ENCODE measurements around the gene ARFGEF3.

The ARFGEF3 gene

DNA sequence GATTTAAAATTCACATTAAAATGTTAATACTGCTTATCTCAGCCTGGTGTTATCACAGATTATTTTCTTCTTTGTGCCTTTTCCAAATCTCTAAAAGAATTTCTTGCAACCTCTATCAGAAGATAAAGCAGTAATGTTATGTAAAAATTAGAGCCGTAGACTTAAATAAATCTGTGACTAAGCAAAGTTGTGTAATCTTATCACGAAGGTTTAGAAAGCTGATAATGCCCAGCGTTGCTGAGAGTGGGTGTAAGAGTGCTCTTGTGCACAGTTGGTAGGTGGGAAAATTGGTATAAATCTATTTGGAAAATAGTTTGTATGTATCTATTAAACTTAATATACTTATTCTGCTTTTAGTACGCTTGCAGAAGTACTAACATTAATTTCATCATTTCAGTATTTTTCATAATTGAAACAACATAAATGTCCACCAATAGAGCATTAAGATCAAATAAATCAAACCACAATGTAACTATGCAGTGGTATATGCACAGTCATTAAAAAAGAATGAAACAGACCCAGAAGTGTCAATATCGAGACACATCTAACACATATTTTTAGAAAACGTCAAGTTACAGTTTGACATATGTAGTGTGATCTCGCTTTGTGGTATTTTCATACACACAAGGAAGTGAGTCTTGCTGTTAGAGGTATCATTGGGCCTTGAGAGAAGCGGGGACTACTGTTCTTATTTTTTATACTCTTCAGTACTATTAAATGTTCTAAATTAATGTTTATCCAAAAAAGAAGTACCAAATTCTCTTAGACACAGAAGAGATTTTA lies 111.0 kb downstream of the ARFGEF3 start:
- no peak for DNase-seq (ENCODE audit: low spot score)
- in situ Hi-C loops (cut with MboI; ENCODE audit: low pct_unique_long_range_greater_than_20kb, low sequenced_read_pairs, unreplicated experiment), result no loop called here

DNA sequence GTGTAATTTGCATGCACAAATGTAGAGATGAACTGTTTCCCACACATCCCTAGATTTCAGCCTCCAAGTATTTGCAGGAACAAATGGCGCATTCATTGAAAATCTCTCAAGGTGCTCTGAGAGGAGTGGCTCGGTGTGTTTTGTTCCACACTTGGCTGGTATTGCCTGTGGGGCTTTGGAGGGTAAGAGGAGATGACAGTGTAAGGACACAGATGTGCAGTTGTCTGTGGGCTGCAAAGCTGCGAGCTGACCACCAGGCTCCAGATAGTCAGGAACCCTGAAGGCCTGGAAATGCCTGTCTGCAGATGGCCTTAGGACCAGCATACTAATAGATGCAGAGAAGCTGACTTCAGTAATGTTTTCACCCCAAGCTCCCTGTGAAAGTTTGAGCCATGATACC lies 114.2 kb downstream of the ARFGEF3 start:
- DNase-seq (ENCODE audit: low spot score), result no peak
- in situ Hi-C loops (cut with MboI; ENCODE audit: low pct_unique_long_range_greater_than_20kb, low sequenced_read_pairs, unreplicated experiment), result no loop called here
- no peak for TF ChIP-seq CTCF (IDR thresholded peaks at IDR 0.05; ENCODE audit: extremely low read depth, insufficient read depth, missing control alignments)

More for the DNA sequence above, 111.0 kb downstream of the ARFGEF3 start:
- no peak for TF ChIP-seq CTCF (IDR thresholded peaks at IDR 0.05; ENCODE audit: extremely low read depth, insufficient read depth, missing control alignments)

- in situ Hi-C loops (cut with MboI; ENCODE audit: low pct_unique_long_range_greater_than_20kb, low sequenced_read_pairs, unreplicated experiment), result no loop called here
- TF ChIP-seq CTCF (IDR thresholded peaks at IDR 0.05; ENCODE audit: extremely low read depth, insufficient read depth, missing control alignments), result no peak
- DNase-seq (ENCODE audit: low spot score), result no peak
Measured at GRCh38 chr6:138277835-138278234, 116.1 kb downstream of the ARFGEF3 start.

GRCh38 chr6:138278326-138278725 lies 116.6 kb downstream of the ARFGEF3 start:
- DNase-seq (ENCODE audit: low spot score), result no peak
- in situ Hi-C loops (cut with MboI; ENCODE audit: low pct_unique_long_range_greater_than_20kb, low sequenced_read_pairs, unreplicated experiment), result no loop called here
- TF ChIP-seq CTCF (IDR thresholded peaks at IDR 0.05; ENCODE audit: extremely low read depth, insufficient read depth, missing control alignments), result no peak

- no peak for TF ChIP-seq CTCF (IDR thresholded peaks at IDR 0.05; ENCODE audit: extremely low read depth, insufficient read depth, missing control alignments)
- in situ Hi-C loops (cut with MboI; ENCODE audit: low pct_unique_long_range_greater_than_20kb, low sequenced_read_pairs, unreplicated experiment), result loop anchor here (10.0 kb wide), 1 partner anchor 171 kb away; no protein-coding TSS in a partner anchor
- DNase-seq (ENCODE audit: low spot score), result no peak
Measured at GRCh38 chr6:138285800-138286199, 124.1 kb downstream of the ARFGEF3 start.

- no peak for TF ChIP-seq CTCF (IDR thresholded peaks at IDR 0.05; ENCODE audit: extremely low read depth, insufficient read depth, missing control alignments)
- in situ Hi-C loops (cut with MboI; ENCODE audit: low pct_unique_long_range_greater_than_20kb, low sequenced_read_pairs, unreplicated experiment), result loop anchor here (10.0 kb wide), 1 partner anchor 172 kb away; no protein-coding TSS in a partner anchor
- DNase-seq (ENCODE audit: low spot score), result no peak
Measured at GRCh38 chr6:138286698-138287097, 125.0 kb downstream of the ARFGEF3 start.

Data from GM13977 (cell line).